Skeletal muscle satellite cell (primary cell): Measurements from ENCODE around the gene SURF4. TPM values are rescaled to one million over a fixed set of nuclear protein-coding genes. Genes with fewer than 3 reads are reported as not detected.
"Not testable (repeated sequence)": the region's sequence is repeated elsewhere in the genome, so short reads cannot be mapped to it uniquely, and the experiment has no call there.

Experiments used
- H3K27me3 ChIP-seq: 2 replicates; pipeline ENCODE4 v1.7.0; 2013; ENCODE audit warnings: low read length; ENCODE audit not compliant: control insufficient read depth, insufficient read depth
- H3K36me3 ChIP-seq: 2 replicates; pipeline ENCODE4 v1.7.0; 2013; ENCODE audit warnings: mild to moderate bottlenecking, control low read depth, low read length; ENCODE audit not compliant: insufficient read depth
- H3K4me1 ChIP-seq: 2 replicates; pipeline ENCODE4 v1.7.0; 2013; ENCODE audit warnings: low read length; ENCODE audit not compliant: control insufficient read depth, insufficient read depth
- H3K4me2 ChIP-seq: 2 replicates; pipeline ENCODE4 v1.7.0; 2013; ENCODE audit warnings: mild to moderate bottlenecking, low read length
- H3K4me3 ChIP-seq: 2 replicates; pipeline ENCODE4 v1.7.0; 2013; ENCODE audit warnings: low read length
- H3K9ac ChIP-seq: 2 replicates; pipeline ENCODE4 v1.7.0; 2013; ENCODE audit warnings: mild to moderate bottlenecking, low read depth, low read length, moderate library complexity
- H3K9me3 ChIP-seq: replicated peaks from 2 replicates; pipeline ENCODE4 v1.7.0; 2013; ENCODE audit warnings: mild to moderate bottlenecking, control low read depth, low read length
- small RNA-seq: library from RNA; depleted of rRNA; stranded (forward); fragments of <200 nt; gene quantifications from one replicate; pipeline ENCODE3, GENCODE V24; 2012

SURF4 gene

GRCh38 chr9:133327021-133327420 is 48.8 kb downstream of the SURF4 start:
- H3K9ac ChIP-seq, H3K27me3 ChIP-seq: not testable (repeated sequence)

GRCh38 chr9:133323991-133324703 is 51.7 kb downstream of the SURF4 start:
- H3K4me2 ChIP-seq, result no peak overlapping the region
- no peaks in the 10 kb centered on the region for H3K9me3 ChIP-seq
- H3K36me3 ChIP-seq, result no peaks in the 10 kb centered on the region
- peaks cover 2% of the 10 kb centered on the region for H3K27me3 ChIP-seq
- H3K4me3 ChIP-seq, result no peak overlapping the region
- no peaks in the 10 kb centered on the region for H3K4me1 ChIP-seq
- no peak overlapping the region for H3K9ac ChIP-seq

More at GRCh38 chr9:133327021-133327420, 48.8 kb downstream of the SURF4 start:
- not testable (repeated sequence) for H3K4me1 ChIP-seq, H3K9me3 ChIP-seq, H3K4me2 ChIP-seq, H3K4me3 ChIP-seq
- H3K36me3 ChIP-seq, result peaks cover 18% of the 10 kb centered on the region

GRCh38 chr9:133323211-133323610 is 52.6 kb downstream of the SURF4 start:
- Histone ChIP-seq H3K36me3 (no peaks in the 10 kb centered on the region), H3K27me3 (peaks cover 2% of the 10 kb centered on the region), H3K4me1 (no peaks in the 10 kb centered on the region), H3K4me3 (no peak overlapping the region), H3K4me2 (no peak overlapping the region), H3K9me3 (no peaks in the 10 kb centered on the region), H3K9ac (no peak overlapping the region)

- Histone ChIP-seq H3K4me1 (no peaks in the 10 kb centered on the region), H3K4me2 (no peak overlapping the region), H3K27me3 (peaks cover 2% of the 10 kb centered on the region), H3K4me3 (no peak overlapping the region), H3K9ac (no peak overlapping the region), H3K36me3 (no peaks in the 10 kb centered on the region), H3K9me3 (no peaks in the 10 kb centered on the region)
Measured at GRCh38 chr9:133322701-133323100, 53.2 kb downstream of the SURF4 start.

- Histone ChIP-seq H3K4me1 (no peaks in the 10 kb centered on the region), H3K4me3 (no peak overlapping the region), H3K27me3 (peaks cover 5% of the 10 kb centered on the region), H3K36me3 (no peaks in the 10 kb centered on the region), H3K4me2 (no peak overlapping the region), H3K9ac (no peak overlapping the region), H3K9me3 (no peaks in the 10 kb centered on the region)
Measured at GRCh38 chr9:133321411-133321935, 54.4 kb downstream of the SURF4 start.

GRCh38 chr9:133320421-133320881 is 55.4 kb downstream of the SURF4 start:
- no peak overlapping the region for H3K4me2 ChIP-seq
- no peaks in the 10 kb centered on the region for H3K36me3 ChIP-seq
- H3K4me3 ChIP-seq, result no peak overlapping the region
- H3K9ac ChIP-seq, result no peak overlapping the region
- peaks cover 5% of the 10 kb centered on the region for H3K27me3 ChIP-seq
- H3K9me3 ChIP-seq, result no peaks in the 10 kb centered on the region
- no peaks in the 10 kb centered on the region for H3K4me1 ChIP-seq

- not testable (repeated sequence) for H3K9me3 ChIP-seq, H3K4me3 ChIP-seq, H3K36me3 ChIP-seq, H3K4me2 ChIP-seq, H3K4me1 ChIP-seq, H3K9ac ChIP-seq, H3K27me3 ChIP-seq
Measured at GRCh38 chr9:133317551-133317950, 58.3 kb downstream of the SURF4 start.

- no peak overlapping the region for H3K4me2 ChIP-seq
- no peaks in the 10 kb centered on the region for H3K9me3 ChIP-seq
- H3K9ac ChIP-seq, result no peak overlapping the region
Measured at GRCh38 chr9:133315997-133316396, 59.9 kb downstream of the SURF4 start.

More at GRCh38 chr9:133315997-133316396, 59.9 kb downstream of the SURF4 start:
- no peaks in the 10 kb centered on the region for H3K4me1 ChIP-seq
- H3K36me3 ChIP-seq, result no peaks in the 10 kb centered on the region
- no peak overlapping the region for H3K4me3 ChIP-seq
- H3K27me3 ChIP-seq, result peaks cover 5% of the 10 kb centered on the region

Small RNAs within 50 kb of the gene (small RNA-seq; reads per million reads assigned to genes)
- gene RF00019 (not detected), gene SNORD24 (not detected), gene SNORD36A (not detected), gene SNORD36B (not detected), gene SNORD36C (not detected)
